ENCODE results near the gene PLPPR5. TPM values are rescaled to one million over a fixed set of nuclear protein-coding genes. Genes with fewer than 3 reads are reported as not detected.

The PLPPR5 gene
- total and polyA plus RNA-seq, 2 of the 4 experiments (the other 2 are of a cell fraction) = under 0.01 to 0.05 TPM

Small RNA genes within 50 kb of the gene (microRNA-seq; reads per million reads assigned to microRNA genes)
- gene AL445433.1 (ENCODE audit: insufficient read depth, insufficient read length) = not detected

Small RNA genes within 50 kb of the gene (small RNA-seq; reads per million reads assigned to genes)
- 0 reads per million in 5 experiments for gene AL445433.1
